Measurements from ENCODE around the gene LPIN1. TPM values are rescaled to one million over a fixed set of nuclear protein-coding genes. Genes with fewer than 3 reads are reported as not detected.
"Not testable (repeated sequence)": the region's sequence is repeated elsewhere in the genome, so short reads cannot be mapped to it uniquely, and the experiment has no call there.

Gene LPIN1
- total RNA-seq, 1 experiment from 2014 or later = 38.5 TPM

DNA sequence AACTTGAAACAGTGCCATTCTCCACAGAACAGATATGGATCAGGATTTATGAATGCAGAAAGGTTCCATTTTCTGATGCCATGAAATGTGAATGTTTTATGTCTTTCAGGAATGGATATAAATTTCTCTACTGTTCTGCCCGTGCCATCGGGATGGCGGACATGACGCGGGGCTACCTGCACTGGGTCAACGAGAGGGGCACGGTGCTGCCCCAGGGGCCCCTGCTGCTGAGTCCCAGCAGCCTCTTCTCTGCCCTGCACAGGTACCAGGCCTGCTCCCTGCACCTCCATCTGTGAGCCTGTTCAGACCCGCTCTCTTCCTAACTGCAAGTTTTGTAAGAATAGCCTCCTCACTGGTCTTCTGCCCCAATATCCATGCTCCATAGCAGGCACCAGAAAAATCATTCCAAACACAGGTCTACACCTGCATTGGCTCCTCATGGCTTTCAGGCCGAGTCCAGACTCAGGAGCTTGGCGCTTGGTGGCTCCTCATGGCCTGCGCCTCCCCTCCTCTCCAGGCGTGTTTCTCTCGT lies 68.6 kb downstream of the LPIN1 start:
- Histone ChIP-seq H3K36me3 (ENCODE audit: insufficient read depth, low read length, poor library complexity, severe bottlenecking) (peaks cover 28% of the 10 kb centered on the region), H3K9me3 (ENCODE audit: low read depth, low read length, poor library complexity, severe bottlenecking) (no peaks in the 10 kb centered on the region), H3K27ac (ENCODE audit: low read depth, low read length, poor library complexity, severe bottlenecking) (no peak overlapping the region), H3K4me1 (ENCODE audit: insufficient read depth, low read length, poor library complexity, severe bottlenecking) (no peaks in the 10 kb centered on the region), H3K27me3 (replicated peaks; ENCODE audit: insufficient read depth, low read depth, low read length, poor library complexity) (no peaks in the 10 kb centered on the region), H3K4me3 (ENCODE audit: low read depth, low read length, poor library complexity, severe bottlenecking) (no peak overlapping the region)
- intact Hi-C loops (cut with micrococcal nuclease; ENCODE audit: unreplicated experiment) = no loop called here
- no peak for DNase-seq (ENCODE audit: low spot score)
- TF ChIP-seq EZH2 (IDR thresholded peaks at IDR 0.05; ENCODE audit: borderline replicate concordance, low read depth, low read length, poor library complexity, severe bottlenecking) = no peak
- TF ChIP-seq, protein P1, sequence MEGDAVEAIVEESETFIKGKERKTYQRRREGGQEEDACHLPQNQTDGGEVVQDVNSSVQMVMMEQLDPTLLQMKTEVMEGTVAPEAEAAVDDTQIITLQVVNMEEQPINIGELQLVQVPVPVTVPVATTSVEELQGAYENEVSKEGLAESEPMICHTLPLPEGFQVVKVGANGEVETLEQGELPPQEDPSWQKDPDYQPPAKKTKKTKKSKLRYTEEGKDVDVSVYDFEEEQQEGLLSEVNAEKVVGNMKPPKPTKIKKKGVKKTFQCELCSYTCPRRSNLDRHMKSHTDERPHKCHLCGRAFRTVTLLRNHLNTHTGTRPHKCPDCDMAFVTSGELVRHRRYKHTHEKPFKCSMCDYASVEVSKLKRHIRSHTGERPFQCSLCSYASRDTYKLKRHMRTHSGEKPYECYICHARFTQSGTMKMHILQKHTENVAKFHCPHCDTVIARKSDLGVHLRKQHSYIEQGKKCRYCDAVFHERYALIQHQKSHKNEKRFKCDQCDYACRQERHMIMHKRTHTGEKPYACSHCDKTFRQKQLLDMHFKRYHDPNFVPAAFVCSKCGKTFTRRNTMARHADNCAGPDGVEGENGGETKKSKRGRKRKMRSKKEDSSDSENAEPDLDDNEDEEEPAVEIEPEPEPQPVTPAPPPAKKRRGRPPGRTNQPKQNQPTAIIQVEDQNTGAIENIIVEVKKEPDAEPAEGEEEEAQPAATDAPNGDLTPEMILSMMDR (conservative IDR thresholded peaks at IDR 0.05; ENCODE audit: low read depth, low read length) = no peak
- ChIA-PET POLR2A (ENCODE audit: low non-redundant PET) (no interaction called here), CTCF (no interaction called here)
- no TSS peak for BruUV-seq (replicated peaks)

- H3K4me3 ChIP-seq (ENCODE audit: low read depth, low read length, poor library complexity, severe bottlenecking); H3K9me3 ChIP-seq (ENCODE audit: low read depth, low read length, poor library complexity, severe bottlenecking); POLR2A ChIA-PET (ENCODE audit: low non-redundant PET); H3K4me1 ChIP-seq (ENCODE audit: insufficient read depth, low read length, poor library complexity, severe bottlenecking); H3K27me3 ChIP-seq (replicated peaks; ENCODE audit: insufficient read depth, low read depth, low read length, poor library complexity); CTCF ChIA-PET; intact Hi-C loops (cut with micrococcal nuclease; ENCODE audit: unreplicated experiment); H3K27ac ChIP-seq (ENCODE audit: low read depth, low read length, poor library complexity, severe bottlenecking); DNase-seq (ENCODE audit: low spot score); BruUV-seq (replicated peaks): not testable (repeated sequence)
- H3K36me3 ChIP-seq (ENCODE audit: insufficient read depth, low read length, poor library complexity, severe bottlenecking) = peaks cover 43% of the 10 kb centered on the region
Observed at GRCh38 chr2:11816935-11817334, 70.5 kb downstream of the LPIN1 start.

DNA sequence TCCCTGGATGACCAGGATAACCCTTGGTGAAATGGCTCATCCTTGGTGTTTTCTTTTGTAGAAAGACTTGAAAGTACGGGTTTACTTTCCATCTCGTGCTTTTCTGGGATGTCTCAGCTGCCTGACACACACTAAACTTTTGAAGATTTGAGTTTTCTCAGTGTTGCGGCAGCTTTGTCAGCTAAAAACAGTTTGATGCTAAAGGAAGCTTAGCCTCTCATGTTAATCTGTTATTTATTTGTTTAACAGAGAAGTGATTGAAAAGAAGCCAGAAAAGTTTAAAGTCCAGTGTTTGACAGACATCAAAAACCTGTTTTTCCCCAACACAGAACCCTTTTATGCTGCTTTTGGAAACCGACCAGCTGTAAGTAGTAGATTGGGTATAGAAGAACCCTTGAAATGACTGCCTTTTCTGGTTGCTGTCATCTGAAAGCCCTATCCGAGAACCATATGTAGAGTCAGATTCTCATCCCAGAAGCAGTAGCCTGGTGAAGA lies 72.8 kb downstream of the LPIN1 start:
- ChIA-PET POLR2A (ENCODE audit: low non-redundant PET) (interaction anchor here (0.8 kb wide), 1 partner anchor 198 kb away, joined by 3 read pairs; no protein-coding TSS in a partner anchor), CTCF (no interaction called here)
- no peak for TF ChIP-seq EZH2 (IDR thresholded peaks at IDR 0.05; ENCODE audit: borderline replicate concordance, low read depth, low read length, poor library complexity, severe bottlenecking)
- TF ChIP-seq, protein P1 (conservative IDR thresholded peaks at IDR 0.05; ENCODE audit: low read depth, low read length) = no peak
- no peaks in the 10 kb centered on the region for H3K9me3 ChIP-seq (ENCODE audit: low read depth, low read length, poor library complexity, severe bottlenecking)
- no TSS peak for BruUV-seq (replicated peaks)
- no peak for DNase-seq (ENCODE audit: low spot score)
- no peaks in the 10 kb centered on the region for H3K4me1 ChIP-seq (ENCODE audit: insufficient read depth, low read length, poor library complexity, severe bottlenecking)
- H3K27ac ChIP-seq (ENCODE audit: low read depth, low read length, poor library complexity, severe bottlenecking) = no peak overlapping the region
- H3K36me3 ChIP-seq (ENCODE audit: insufficient read depth, low read length, poor library complexity, severe bottlenecking) = peaks cover 48% of the 10 kb centered on the region
- no peaks in the 10 kb centered on the region for H3K27me3 ChIP-seq (replicated peaks; ENCODE audit: insufficient read depth, low read depth, low read length, poor library complexity)
- H3K4me3 ChIP-seq (ENCODE audit: low read depth, low read length, poor library complexity, severe bottlenecking) = no peak overlapping the region
- intact Hi-C loops (cut with micrococcal nuclease; ENCODE audit: unreplicated experiment) = no loop called here

- Histone ChIP-seq H3K27me3 (replicated peaks; ENCODE audit: insufficient read depth, low read depth, low read length, poor library complexity) (no peaks in the 10 kb centered on the region), H3K4me1 (ENCODE audit: insufficient read depth, low read length, poor library complexity, severe bottlenecking) (no peaks in the 10 kb centered on the region), H3K27ac (ENCODE audit: low read depth, low read length, poor library complexity, severe bottlenecking) (no peak overlapping the region), H3K36me3 (ENCODE audit: insufficient read depth, low read length, poor library complexity, severe bottlenecking) (peaks cover 45% of the 10 kb centered on the region), H3K9me3 (ENCODE audit: low read depth, low read length, poor library complexity, severe bottlenecking) (no peaks in the 10 kb centered on the region), H3K4me3 (ENCODE audit: low read depth, low read length, poor library complexity, severe bottlenecking) (no peak overlapping the region)
- POLR2A ChIA-PET (ENCODE audit: low non-redundant PET) = no interaction called here
- TF ChIP-seq, protein P1 (conservative IDR thresholded peaks at IDR 0.05; ENCODE audit: low read depth, low read length) = no peak
- no peak for TF ChIP-seq EZH2 (IDR thresholded peaks at IDR 0.05; ENCODE audit: borderline replicate concordance, low read depth, low read length, poor library complexity, severe bottlenecking)
- intact Hi-C loops (cut with micrococcal nuclease; ENCODE audit: unreplicated experiment) = no loop called here
- BruUV-seq (replicated peaks) = no TSS peak
- DNase-seq (ENCODE audit: low spot score) = no peak
- CTCF ChIA-PET = no interaction called here
Observed at GRCh38 chr2:11820650-11821049, 74.2 kb downstream of the LPIN1 start.
